ENCODE data around the gene TAS2R16.

Gene TAS2R16

GRCh38 chr7:122987463-122987862 lies 8.0 kb downstream of the TAS2R16 start:
- DNase-seq (ENCODE audit: low spot score): no peak
- ChIA-PET CTCF (no interaction called here), POLR2A (ENCODE audit: low non-redundant PET) (no interaction called here)
- H3K27ac ChIP-seq: no peak overlapping the region
- no peak for TF ChIP-seq CTCF (conservative IDR thresholded peaks at IDR 0.05; ENCODE audit: low read depth)

GRCh38 chr7:122984021-122984420 lies 11.5 kb downstream of the TAS2R16 start:
- ChIA-PET POLR2A (ENCODE audit: low non-redundant PET) (no interaction called here), CTCF (no interaction called here)
- no peak for TF ChIP-seq CTCF (conservative IDR thresholded peaks at IDR 0.05; ENCODE audit: low read depth)
- DNase-seq (ENCODE audit: low spot score): no peak
- no peak overlapping the region for H3K27ac ChIP-seq

GRCh38 chr7:122983261-122983660 lies 12.2 kb downstream of the TAS2R16 start:
- DNase-seq (ENCODE audit: low spot score): no peak
- H3K27ac ChIP-seq: no peak overlapping the region
- no peak for TF ChIP-seq CTCF (conservative IDR thresholded peaks at IDR 0.05; ENCODE audit: low read depth)
- CTCF ChIA-PET: interaction anchor here (0.7 kb wide), 1 partner anchor 53 kb away, joined by 3 read pairs; no protein-coding TSS in a partner anchor
- POLR2A ChIA-PET (ENCODE audit: low non-redundant PET): no interaction called here

GRCh38 chr7:122975341-122975740 lies 20.2 kb downstream of the TAS2R16 start:
- POLR2A ChIA-PET (ENCODE audit: low non-redundant PET): no interaction called here
- TF ChIP-seq CTCF (conservative IDR thresholded peaks at IDR 0.05; ENCODE audit: low read depth): no peak
- H3K27ac ChIP-seq: no peak overlapping the region
- CTCF ChIA-PET: no interaction called here
- DNase-seq (ENCODE audit: low spot score): no peak

GRCh38 chr7:122974229-122974628 lies 21.3 kb downstream of the TAS2R16 start:
- DNase-seq (ENCODE audit: low spot score): no peak
- no peak overlapping the region for H3K27ac ChIP-seq
- no peak for TF ChIP-seq CTCF (conservative IDR thresholded peaks at IDR 0.05; ENCODE audit: low read depth)
- ChIA-PET CTCF (no interaction called here), POLR2A (ENCODE audit: low non-redundant PET) (no interaction called here)

GRCh38 chr7:122972056-122972455 lies 23.4 kb downstream of the TAS2R16 start:
- H3K27ac ChIP-seq: no peak overlapping the region
- no peak for TF ChIP-seq CTCF (conservative IDR thresholded peaks at IDR 0.05; ENCODE audit: low read depth)
- ChIA-PET POLR2A (ENCODE audit: low non-redundant PET) (no interaction called here), CTCF (interaction anchor here (0.5 kb wide), 1 partner anchor 666 kb away, joined by 3 read pairs; no protein-coding TSS in a partner anchor)
- no peak for DNase-seq (ENCODE audit: low spot score)
